Measurements from ENCODE around the gene ALDH16A1. TPM values are rescaled to one million over a fixed set of nuclear protein-coding genes. Genes with fewer than 3 reads are reported as not detected.

ALDH16A1 gene
- total RNA-seq, 2 donors from 2014 or later: 9.5 to 18.5 TPM

- H3K36me3 ChIP-seq: no peaks in the 10 kb centered on the region
- H3K27ac ChIP-seq: no peak overlapping the region
- H3K9me3 ChIP-seq: no peaks in the 10 kb centered on the region
- TF ChIP-seq CTCF (IDR thresholded peaks at IDR 0.05): no peak
- H3K4me1 ChIP-seq: peaks cover 0 to 23% of the 10 kb centered on the region in 2 donors
- H3K27me3 ChIP-seq: peaks cover 35 to 53% of the 10 kb centered on the region in 2 donors
- no peak overlapping the region for H3K4me3 ChIP-seq
- no peak for DNase-seq (ENCODE audit: low spot score)
These were observed 22.8 kb upstream of the ALDH16A1 start for GRCh38 chr19:49430172-49430677.

- no peak for DNase-seq (ENCODE audit: low spot score)
- Histone ChIP-seq H3K27me3 (peaks cover 30 to 52% of the 10 kb centered on the region in 2 donors), H3K4me3 (no peak overlapping the region), H3K27ac (no peak overlapping the region), H3K9me3 (no peaks in the 10 kb centered on the region), H3K36me3 (no peaks in the 10 kb centered on the region), H3K4me1 (peaks cover 0 to 23% of the 10 kb centered on the region in 2 donors)
- TF ChIP-seq CTCF (IDR thresholded peaks at IDR 0.05): no peak
These were observed 22.2 kb upstream of the ALDH16A1 start for GRCh38 chr19:49430678-49431329.

DNA sequence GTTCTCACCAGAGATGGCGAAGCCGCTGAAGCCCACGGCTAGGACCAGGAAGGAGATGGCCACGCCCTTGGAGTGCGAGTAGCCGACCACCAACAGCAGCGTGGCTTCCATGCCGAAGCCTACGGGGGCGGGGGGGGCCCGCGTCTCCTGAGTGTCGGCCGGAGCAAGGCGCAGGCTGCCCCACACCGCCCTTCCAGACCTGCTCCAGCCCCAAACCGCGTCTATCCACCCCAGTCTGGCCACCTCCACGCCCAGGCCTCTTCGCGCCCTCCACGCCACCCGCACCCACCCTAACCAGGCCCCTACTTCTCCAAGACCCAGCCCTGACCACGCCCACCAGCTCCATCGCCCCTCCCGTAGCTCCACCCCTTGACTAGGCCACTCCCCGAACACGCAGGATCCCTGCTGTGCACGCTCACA is 21.7 kb upstream of the ALDH16A1 start:
- no peak for DNase-seq (ENCODE audit: low spot score)
- no peak for TF ChIP-seq CTCF (IDR thresholded peaks at IDR 0.05)
- Histone ChIP-seq H3K27me3 (peaks cover 25 to 50% of the 10 kb centered on the region in 2 donors), H3K4me3 (no peak overlapping the region), H3K27ac (no peak overlapping the region), H3K9me3 (no peaks in the 10 kb centered on the region), H3K36me3 (no peaks in the 10 kb centered on the region), H3K4me1 (peaks cover 0 to 19% of the 10 kb centered on the region in 2 donors)

- no peak for TF ChIP-seq CTCF (IDR thresholded peaks at IDR 0.05)
- Histone ChIP-seq H3K36me3 (no peaks in the 10 kb centered on the region), H3K27ac (no peak overlapping the region), H3K4me1 (peaks cover 0 to 18% of the 10 kb centered on the region in 2 donors), H3K4me3 (no peak overlapping the region), H3K9me3 (no peaks in the 10 kb centered on the region), H3K27me3 (peaks cover 23 to 41% of the 10 kb centered on the region in 2 donors)
- no peak for DNase-seq (ENCODE audit: low spot score)
These were observed 20.6 kb upstream of the ALDH16A1 start for GRCh38 chr19:49432141-49433073.

- no peaks in the 10 kb centered on the region for H3K9me3 ChIP-seq
- no peak overlapping the region for H3K4me3 ChIP-seq
- peaks cover 13 to 32% of the 10 kb centered on the region in 2 donors for H3K27me3 ChIP-seq
- TF ChIP-seq CTCF (IDR thresholded peaks at IDR 0.05): no peak
- no peak for DNase-seq (ENCODE audit: low spot score)
- no peak overlapping the region for H3K27ac ChIP-seq
- H3K36me3 ChIP-seq: no peaks in the 10 kb centered on the region
- H3K4me1 ChIP-seq: peaks cover 0 to 11% of the 10 kb centered on the region in 2 donors
These were observed 19.7 kb upstream of the ALDH16A1 start for GRCh38 chr19:49433240-49433901.

Measured in right atrium auricular region (tissue), 2 donors.